ENCODE measurements around the gene SH3GL3.

The SH3GL3 gene

DNA sequence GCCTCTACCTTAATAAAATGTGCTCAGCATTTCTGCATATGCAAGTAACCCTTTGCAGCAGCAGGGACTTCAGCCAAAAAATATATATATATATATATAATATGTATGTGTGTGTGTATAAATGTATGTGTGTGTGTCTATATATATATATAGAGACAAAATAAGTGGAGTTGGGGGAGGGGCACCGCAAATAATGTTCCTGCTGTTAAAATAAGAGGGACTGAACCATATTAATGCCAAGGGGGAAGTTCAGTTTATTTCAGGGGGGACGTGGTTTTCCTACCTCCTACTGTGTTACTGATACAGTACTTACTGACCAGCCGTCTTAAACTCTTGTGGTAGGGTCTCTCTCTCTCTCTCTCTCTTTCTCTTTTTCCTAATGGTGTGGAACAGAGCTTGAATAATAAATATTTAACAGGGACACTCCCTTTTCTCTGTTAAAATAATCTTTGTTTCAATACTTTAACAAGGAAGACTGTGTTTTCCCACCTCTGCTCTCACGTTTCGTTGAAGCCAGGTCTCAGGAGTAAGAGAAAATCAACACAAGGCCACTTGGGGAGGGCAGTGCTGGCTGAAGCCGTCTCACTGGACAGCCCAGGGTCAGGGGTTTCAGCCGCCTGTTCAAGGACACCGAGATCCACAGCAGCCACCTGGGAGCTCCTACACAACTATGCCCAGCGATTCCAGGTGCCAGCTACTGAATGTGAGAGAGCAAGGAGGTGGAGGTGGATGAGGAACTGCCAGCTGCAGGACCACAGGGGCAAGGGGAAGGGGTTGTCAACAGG is 164.0 kb downstream of the SH3GL3 start:
- no peak for DNase-seq (ENCODE audit: low read depth in 2 of 2, low spot score in 1 of 2)

DNA sequence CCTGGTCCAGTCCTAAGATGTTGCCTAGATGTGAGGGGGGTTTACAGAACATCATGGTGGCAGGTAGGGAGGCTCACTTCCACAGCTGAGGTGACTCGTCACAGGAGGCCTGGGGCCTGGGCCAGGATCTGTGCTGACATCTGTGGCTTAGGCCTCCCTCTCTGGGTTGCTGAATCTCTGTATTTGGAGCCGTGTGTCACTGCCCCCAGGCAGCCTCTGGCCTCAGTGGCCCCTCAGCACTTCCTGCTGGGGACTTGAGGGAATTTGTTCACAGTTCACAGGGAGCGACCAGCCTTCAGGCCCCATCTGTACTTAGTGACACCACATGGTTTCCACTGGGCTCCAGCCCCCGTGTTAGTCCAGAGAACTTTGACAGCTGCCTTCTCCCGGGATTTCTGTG is 165.1 kb downstream of the SH3GL3 start:
- no peak for DNase-seq (ENCODE audit: low read depth in 2 of 2, low spot score in 1 of 2)

GRCh38 chr15:83612898-83613635 is 165.9 kb downstream of the SH3GL3 start:
- DNase-seq (ENCODE audit: low read depth in 2 of 2, low spot score in 1 of 2), result no peak

- no peak for DNase-seq (ENCODE audit: low read depth in 2 of 2, low spot score in 1 of 2)
Measured at GRCh38 chr15:83613714-83614113, 166.6 kb downstream of the SH3GL3 start.

- DNase-seq (ENCODE audit: low read depth in 2 of 2, low spot score in 1 of 2), result no peak
Measured at GRCh38 chr15:83616840-83617239, 169.7 kb downstream of the SH3GL3 start.

- DNase-seq (ENCODE audit: low read depth in 2 of 2, low spot score in 1 of 2), result no peak
Measured at GRCh38 chr15:83626171-83626802, 179.1 kb downstream of the SH3GL3 start.

- no peak for DNase-seq (ENCODE audit: low read depth in 2 of 2, low spot score in 1 of 2)
Measured at GRCh38 chr15:83631534-83631933, 184.4 kb downstream of the SH3GL3 start.

GRCh38 chr15:83643201-83643600 is 196.1 kb downstream of the SH3GL3 start:
- DNase-seq (ENCODE audit: low read depth in 2 of 2, low spot score in 1 of 2), result no peak

GRCh38 chr15:83644439-83644838 is 197.3 kb downstream of the SH3GL3 start:
- DNase-seq (ENCODE audit: low read depth in 2 of 2, low spot score in 1 of 2), result no peak

- no peak for DNase-seq (ENCODE audit: low read depth in 2 of 2, low spot score in 1 of 2)
Measured at GRCh38 chr15:83650831-83651230, 203.7 kb downstream of the SH3GL3 start.

DNA sequence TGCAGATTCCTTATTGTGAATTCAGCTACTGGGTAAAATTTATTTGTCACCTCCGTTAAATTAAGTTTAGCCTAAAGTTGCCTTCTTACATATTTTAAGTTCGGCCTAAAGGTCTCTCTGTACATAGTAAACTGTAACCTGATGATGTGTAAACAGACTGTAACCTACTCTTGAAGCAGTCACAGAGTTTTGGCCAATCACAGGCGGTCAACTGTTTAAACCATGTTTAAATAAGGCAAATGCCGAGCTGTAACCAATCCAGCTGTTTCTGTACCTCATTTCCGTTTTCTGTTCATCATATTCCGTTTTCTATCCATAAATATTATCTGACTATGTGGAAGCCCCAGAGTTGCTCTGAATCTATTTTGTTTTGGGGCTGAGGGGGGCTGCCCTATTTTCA is 204.4 kb downstream of the SH3GL3 start:
- DNase-seq (ENCODE audit: low read depth in 2 of 2, low spot score in 1 of 2), result no peak

DNA sequence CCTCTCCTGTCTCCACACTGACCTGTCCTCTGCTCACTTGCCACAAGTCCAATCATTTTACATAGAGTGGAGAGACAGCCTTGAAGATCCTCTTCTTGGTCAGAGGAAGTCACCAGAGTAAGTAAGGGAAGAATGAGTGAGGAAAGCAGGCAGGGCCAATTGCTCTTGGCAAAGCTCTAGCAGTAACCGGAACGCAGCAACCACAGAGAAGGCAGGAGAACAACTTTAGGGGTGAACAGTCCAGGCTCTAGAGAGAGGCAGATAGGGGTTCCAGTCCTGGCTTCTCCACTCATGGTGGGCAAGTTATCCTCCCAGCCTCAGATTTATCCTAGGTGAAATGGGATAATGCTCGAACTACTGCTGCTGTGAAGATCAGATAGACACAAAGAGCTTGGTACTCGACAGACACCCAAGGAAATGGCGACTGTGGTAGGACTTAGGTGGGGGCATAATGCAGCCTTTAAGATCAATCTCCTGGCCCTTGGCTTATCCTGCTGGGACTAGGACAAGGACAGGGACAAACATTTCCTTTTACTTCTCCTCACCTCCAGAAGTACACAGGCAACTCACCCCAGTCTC is 205.6 kb downstream of the SH3GL3 start:
- DNase-seq (ENCODE audit: low read depth in 2 of 2, low spot score in 1 of 2), result no peak

- DNase-seq (ENCODE audit: low read depth in 2 of 2, low spot score in 1 of 2), result no peak
Measured at GRCh38 chr15:83653288-83653638, 206.1 kb downstream of the SH3GL3 start.

DNA sequence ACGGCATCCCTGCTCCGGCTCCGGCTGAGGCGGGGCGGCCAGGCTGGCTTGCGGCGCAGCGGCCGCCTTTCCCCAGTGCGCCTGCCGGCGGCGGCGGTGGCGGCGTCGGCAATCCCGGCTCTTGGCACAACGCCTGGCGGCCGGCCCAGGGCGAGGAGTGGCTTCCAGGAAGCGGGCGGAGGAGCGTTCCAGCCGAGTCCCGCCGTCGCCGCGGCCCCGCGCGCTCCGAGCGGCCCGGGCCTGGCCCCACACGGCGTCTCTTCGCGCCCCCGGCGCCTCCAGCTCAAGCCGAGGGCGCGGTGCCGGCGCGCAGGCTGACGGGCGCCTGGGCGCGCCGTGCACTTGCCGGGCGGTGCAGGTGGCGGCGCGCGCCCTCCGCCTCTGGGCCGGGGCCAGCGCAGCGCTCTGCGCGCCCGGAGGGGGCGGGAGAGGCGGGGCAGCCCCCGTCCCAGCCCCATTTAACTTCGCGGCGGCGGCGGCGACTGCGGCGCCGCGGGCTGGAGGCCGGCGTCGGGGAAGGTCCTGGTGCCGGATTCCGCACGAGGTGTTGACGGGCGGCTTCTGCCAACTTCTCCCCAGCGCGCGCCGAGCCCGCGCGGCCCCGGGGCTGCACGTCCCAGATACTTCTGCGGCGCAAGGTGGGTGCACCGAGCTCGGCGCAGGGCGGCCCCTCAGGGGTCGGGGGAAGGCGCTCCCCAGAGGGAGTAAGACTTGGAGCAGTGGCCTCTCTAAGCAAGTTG is 206.7 kb downstream of the SH3GL3 start, which contains the start of gene ADAMTSL3:
Gene ADAMTSL3 (plus strand): TSS at position 485 of the 740 bp plus-strand sequence. CDS start 1,639 bp downstream, outside the sequence.
- no peak for DNase-seq (ENCODE audit: low read depth in 2 of 2, low spot score in 1 of 2)

GRCh38 chr15:83654379-83655236 is 207.5 kb downstream of the SH3GL3 start:
- DNase-seq (ENCODE audit: low read depth in 2 of 2, low spot score in 1 of 2), result no peak

DNA sequence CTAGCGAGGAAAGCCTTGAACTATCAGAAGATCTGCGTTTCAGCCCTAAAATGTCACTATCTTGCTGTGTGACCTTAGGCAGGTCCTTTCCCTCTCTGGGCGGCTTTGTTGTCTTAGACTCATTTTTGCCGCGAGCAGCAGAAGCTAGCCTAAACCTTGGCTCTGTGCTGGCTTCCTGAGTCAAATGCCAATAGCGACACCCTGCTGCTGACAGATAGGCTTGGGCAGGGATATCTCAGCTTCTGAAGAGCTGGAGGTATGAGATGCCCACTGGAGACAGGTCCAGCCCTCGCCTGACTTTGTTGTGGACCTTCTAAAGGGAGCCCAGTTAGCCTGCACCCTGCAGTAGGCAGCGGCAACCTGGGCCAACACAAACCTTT is 208.1 kb downstream of the SH3GL3 start:
- no peak for DNase-seq (ENCODE audit: low read depth in 2 of 2, low spot score in 1 of 2)

GRCh38 chr15:83656192-83656591 is 209.1 kb downstream of the SH3GL3 start:
- DNase-seq (ENCODE audit: low read depth in 2 of 2, low spot score in 1 of 2), result no peak

GRCh38 chr15:83656943-83657528 is 209.9 kb downstream of the SH3GL3 start:
- DNase-seq (ENCODE audit: low read depth in 2 of 2, low spot score in 1 of 2), result no peak

- no peak for DNase-seq (ENCODE audit: low read depth in 2 of 2, low spot score in 1 of 2)
Measured at GRCh38 chr15:83657549-83657948, 210.4 kb downstream of the SH3GL3 start.

All from stimulated activated CD8-positive, alpha-beta memory T cell treated with anti-CD3 and anti-CD28 coated beads, Interleukin-4, amount 100 ng/mL, for 4 hours (primary cell).